ENCODE data around the gene OR52E6.

DNA sequence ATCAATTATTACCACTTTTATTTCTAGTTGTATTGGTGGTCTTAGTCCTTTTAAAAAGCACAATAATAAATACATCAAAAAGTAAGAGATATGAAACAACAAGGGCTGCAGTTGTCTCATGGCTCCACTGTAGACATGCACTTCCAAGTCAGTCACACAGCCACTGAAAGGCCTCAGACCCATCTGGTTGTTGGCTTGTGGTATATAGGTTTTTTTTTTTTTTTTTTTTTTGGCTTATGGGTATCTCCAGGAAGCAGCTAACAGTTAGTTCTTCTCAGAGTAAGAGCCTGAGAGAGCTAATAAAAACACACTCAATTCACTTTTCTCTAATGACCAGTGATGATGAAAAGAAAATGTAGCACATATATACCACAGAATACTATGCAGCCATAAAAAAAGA lies 6.0 kb upstream of the OR52E6 start:
- TF ChIP-seq, protein P1, sequence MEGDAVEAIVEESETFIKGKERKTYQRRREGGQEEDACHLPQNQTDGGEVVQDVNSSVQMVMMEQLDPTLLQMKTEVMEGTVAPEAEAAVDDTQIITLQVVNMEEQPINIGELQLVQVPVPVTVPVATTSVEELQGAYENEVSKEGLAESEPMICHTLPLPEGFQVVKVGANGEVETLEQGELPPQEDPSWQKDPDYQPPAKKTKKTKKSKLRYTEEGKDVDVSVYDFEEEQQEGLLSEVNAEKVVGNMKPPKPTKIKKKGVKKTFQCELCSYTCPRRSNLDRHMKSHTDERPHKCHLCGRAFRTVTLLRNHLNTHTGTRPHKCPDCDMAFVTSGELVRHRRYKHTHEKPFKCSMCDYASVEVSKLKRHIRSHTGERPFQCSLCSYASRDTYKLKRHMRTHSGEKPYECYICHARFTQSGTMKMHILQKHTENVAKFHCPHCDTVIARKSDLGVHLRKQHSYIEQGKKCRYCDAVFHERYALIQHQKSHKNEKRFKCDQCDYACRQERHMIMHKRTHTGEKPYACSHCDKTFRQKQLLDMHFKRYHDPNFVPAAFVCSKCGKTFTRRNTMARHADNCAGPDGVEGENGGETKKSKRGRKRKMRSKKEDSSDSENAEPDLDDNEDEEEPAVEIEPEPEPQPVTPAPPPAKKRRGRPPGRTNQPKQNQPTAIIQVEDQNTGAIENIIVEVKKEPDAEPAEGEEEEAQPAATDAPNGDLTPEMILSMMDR (IDR thresholded peaks at IDR 0.05): no peak
- TF ChIP-seq POLR2A (IDR thresholded peaks at IDR 0.05): no peak
